Sigmoid colon (tissue), 4 donors: Measurements from ENCODE around the gene DOCK8.

ENCODE experiments used
- EP300 ChIP-seq, 4 donors: sonication (generic); formaldehyde crosslinking; IDR thresholded peaks; one replicate each; pipeline ENCODE4 v1.6.1; 2017; ENCODE audit warnings: antibody characterized with exemption in 4 of 4
- POLR2AphosphoS5 ChIP-seq, 4 donors: sonication (generic); formaldehyde crosslinking; IDR thresholded peaks; one replicate each; pipeline ENCODE4 v1.6.1; 2017; ENCODE audit warnings: antibody characterized with exemption in 4 of 4
- TF ChIP-seq, protein P1 (sequence below), 4 experiments: fragments of 450-650 bp in 3 of 4; fragments of 200-600 bp in 1 of 4; IDR thresholded peaks; one replicate each; pipeline ENCODE4 v1.5.1; 2016 to 2019; ENCODE audit warnings: antibody characterized with exemption in 4 of 4, mild to moderate bottlenecking in 3 of 4, moderate library complexity in 2 of 4

DNA sequence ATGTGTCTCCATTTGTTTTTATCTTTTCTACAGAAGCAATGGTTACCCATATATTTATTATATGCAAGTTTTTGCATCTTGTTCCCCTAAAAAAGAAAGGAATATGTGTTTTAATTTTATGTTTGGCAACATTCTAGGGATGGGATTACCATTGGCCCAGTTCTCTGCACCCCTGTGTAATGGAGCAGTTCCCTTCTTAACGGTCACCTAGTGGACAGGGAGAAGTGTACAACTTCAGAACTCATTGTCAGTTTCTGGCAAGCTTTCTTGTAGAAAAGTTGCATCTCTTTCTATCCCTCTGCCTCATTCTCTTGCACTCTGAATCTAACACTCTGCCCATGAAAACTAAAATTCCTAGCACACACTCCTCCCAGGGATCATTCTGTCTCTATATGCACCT is 78.2 kb downstream of the DOCK8 start:
- TF ChIP-seq, protein P1, sequence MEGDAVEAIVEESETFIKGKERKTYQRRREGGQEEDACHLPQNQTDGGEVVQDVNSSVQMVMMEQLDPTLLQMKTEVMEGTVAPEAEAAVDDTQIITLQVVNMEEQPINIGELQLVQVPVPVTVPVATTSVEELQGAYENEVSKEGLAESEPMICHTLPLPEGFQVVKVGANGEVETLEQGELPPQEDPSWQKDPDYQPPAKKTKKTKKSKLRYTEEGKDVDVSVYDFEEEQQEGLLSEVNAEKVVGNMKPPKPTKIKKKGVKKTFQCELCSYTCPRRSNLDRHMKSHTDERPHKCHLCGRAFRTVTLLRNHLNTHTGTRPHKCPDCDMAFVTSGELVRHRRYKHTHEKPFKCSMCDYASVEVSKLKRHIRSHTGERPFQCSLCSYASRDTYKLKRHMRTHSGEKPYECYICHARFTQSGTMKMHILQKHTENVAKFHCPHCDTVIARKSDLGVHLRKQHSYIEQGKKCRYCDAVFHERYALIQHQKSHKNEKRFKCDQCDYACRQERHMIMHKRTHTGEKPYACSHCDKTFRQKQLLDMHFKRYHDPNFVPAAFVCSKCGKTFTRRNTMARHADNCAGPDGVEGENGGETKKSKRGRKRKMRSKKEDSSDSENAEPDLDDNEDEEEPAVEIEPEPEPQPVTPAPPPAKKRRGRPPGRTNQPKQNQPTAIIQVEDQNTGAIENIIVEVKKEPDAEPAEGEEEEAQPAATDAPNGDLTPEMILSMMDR (IDR thresholded peaks at IDR 0.05) = no peak
- TF ChIP-seq EP300 (IDR thresholded peaks at IDR 0.05) (no peak), POLR2AphosphoS5 (IDR thresholded peaks at IDR 0.05) (no peak)
